Fibroblast of lung (primary cell): ENCODE measurements around the gene GPC5.
"Not testable (repeated sequence)": the region's sequence is repeated elsewhere in the genome, so short reads cannot be mapped to it uniquely, and the experiment has no call there.

Experiments used
- CTCF ChIP-seq, 2 donors: IDR thresholded peaks in 1 of 2; conservative IDR thresholded peaks in 1 of 2; 1 replicate in 1 of 2; 2 replicates in 1 of 2; pipeline ENCODE4 v1.5.1; 2011 to 2012; ENCODE audit warnings: low read length in 2 of 2, control low read depth in 1 of 2, inconsistent platforms in 1 of 2, low read depth in 1 of 2, mild to moderate bottlenecking in 1 of 2
- EZH2 ChIP-seq: IDR thresholded peaks from 2 replicates; pipeline ENCODE4 v1.5.1; 2012; ENCODE audit warnings: low read length, control low read depth, mild to moderate bottlenecking; ENCODE audit errors: missing control alignments

- not testable (repeated sequence) for TF ChIP-seq CTCF (conservative IDR thresholded peaks at IDR 0.05 in 1 of 2, IDR thresholded peaks at IDR 0.05 in 1 of 2; ENCODE audit: low read depth in 1 of 2, low read length in 2 of 2); EZH2
Observed at GRCh38 chr13:92695827-92696226, 1297.4 kb downstream of the GPC5 start.
